AG09309 (cell line): ENCODE results near the gene TLR9.

Source experiments
- DNase-seq: peaks from one replicate; pipeline ENCODE4 v3.0.0-alpha.2; 2010; ENCODE audit warnings: low read depth
- H3K4me3 ChIP-seq: 2 replicates; pipeline ENCODE4 v1.5.1; 2011; ENCODE audit warnings: mild to moderate bottlenecking, low read depth, low read length, moderate library complexity; ENCODE audit not compliant: control insufficient read depth
- CTCF ChIP-seq: IDR thresholded peaks from 2 replicates; pipeline ENCODE4 v1.5.1; 2011; ENCODE audit warnings: mild to moderate bottlenecking, low read depth, low read length, inconsistent platforms; ENCODE audit not compliant: insufficient read depth, control insufficient read depth; ENCODE audit errors: missing control alignments

The TLR9 gene

GRCh38 chr3:52217409-52217805, 8.0 kb downstream of the TLR9 start:
- no peak for TF ChIP-seq CTCF
- no peak overlapping the region for H3K4me3 ChIP-seq

GRCh38 chr3:52216585-52217408, 8.6 kb downstream of the TLR9 start:
- no peak for TF ChIP-seq CTCF
- no peak for DNase-seq
- no peak overlapping the region for H3K4me3 ChIP-seq

More at GRCh38 chr3:52217409-52217805, 8.0 kb downstream of the TLR9 start:
- no peak for DNase-seq

- no peak for DNase-seq
- no peak for TF ChIP-seq CTCF
- H3K4me3 ChIP-seq, result no peak overlapping the region
Observed at GRCh38 chr3:52215351-52215750, 10.1 kb downstream of the TLR9 start.

GRCh38 chr3:52213901-52214300, 11.5 kb downstream of the TLR9 start:
- no peak for TF ChIP-seq CTCF
- no peak overlapping the region for H3K4me3 ChIP-seq
- no peak for DNase-seq

GRCh38 chr3:52213005-52213404, 12.4 kb downstream of the TLR9 start:
- no peak for DNase-seq
- no peak overlapping the region for H3K4me3 ChIP-seq
- TF ChIP-seq CTCF, result no peak

GRCh38 chr3:52211268-52211891, 14.1 kb downstream of the TLR9 start:
- no peak overlapping the region for H3K4me3 ChIP-seq
- TF ChIP-seq CTCF, result no peak
- no peak for DNase-seq

- no peak overlapping the region for H3K4me3 ChIP-seq
- no peak for DNase-seq
- no peak for TF ChIP-seq CTCF
Observed at GRCh38 chr3:52210550-52211046, 14.8 kb downstream of the TLR9 start.
